ENCODE results near the gene PPA1.

GRCh38 chr10:70192326-70192968, 40.8 kb downstream of the PPA1 start:
- no peak for TF ChIP-seq POLR2AphosphoS5 (IDR thresholded peaks at IDR 0.05; ENCODE audit: insufficient read depth in 1 of 2, low read depth in 1 of 2)
- TF ChIP-seq CTCF (IDR thresholded peaks at IDR 0.05) = no peak
